Erythroblast (primary cell): Measurements from ENCODE around the gene EPHA7.

Experiments used
- GATA1 ChIP-seq: IDR thresholded peaks from 2 replicates; pipeline ENCODE4 v1.6.1; 2011; ENCODE audit warnings: low read depth, mild to moderate bottlenecking, control low read depth, low read length, moderate library complexity
- POLR2A ChIP-seq: IDR thresholded peaks from 2 replicates; pipeline ENCODE4 v1.6.1; 2011; ENCODE audit warnings: mild to moderate bottlenecking, low read length

- no peak for TF ChIP-seq POLR2A
- TF ChIP-seq GATA1 = no peak
Observed at GRCh38 chr6:93350774-93351173, 68.6 kb downstream of the EPHA7 start.
